Neural progenitor cell (in vitro differentiated cells): ENCODE results near the gene OR52B4. TPM values are rescaled to one million over a fixed set of nuclear protein-coding genes. Genes with fewer than 3 reads are reported as not detected.
"Not testable (repeated sequence)": the region's sequence is repeated elsewhere in the genome, so short reads cannot be mapped to it uniquely, and the experiment has no call there.

Source experiments
- DNase-seq: peaks from one replicate; pipeline ENCODE4 v3.0.0-alpha.2; 2016; ENCODE audit warnings: low spot score
- H2AFZ ChIP-seq: fragments of 200-600 bp; sonication (generic); replicated peaks from 2 replicates; pipeline ENCODE4 v1.6.1; 2016; ENCODE audit warnings: antibody characterized with exemption
- H3F3A ChIP-seq: fragments of 200-600 bp; sonication (generic); 2 replicates; pipeline ENCODE4 v1.6.1; 2016; ENCODE audit warnings: antibody characterized with exemption, low read depth
- H3K27ac ChIP-seq: fragments of 200-600 bp; sonication (generic); 2 replicates; pipeline ENCODE4 v1.5.1; 2016; ENCODE audit warnings: mild to moderate bottlenecking
- H3K27me3 ChIP-seq: fragments of 200-600 bp; sonication (generic); 2 replicates; pipeline ENCODE4 v1.6.1; 2016; ENCODE audit warnings: mild to moderate bottlenecking, moderate library complexity
- H3K36me3 ChIP-seq: fragments of 200-600 bp; sonication (generic); 2 replicates; pipeline ENCODE4 v1.5.1; 2016
- H3K4me1 ChIP-seq: fragments of 200-600 bp; sonication (generic); 2 replicates; pipeline ENCODE4 v1.6.1; 2016; ENCODE audit warnings: mixed run types
- H3K4me2 ChIP-seq: fragments of 200-600 bp; sonication (generic); 2 replicates; pipeline ENCODE4 v1.6.1; 2016
- H3K4me3 ChIP-seq: fragments of 200-600 bp; sonication (generic); 2 replicates; pipeline ENCODE4 v1.5.1; 2016
- H3K79me2 ChIP-seq: fragments of 200-600 bp; sonication (generic); 2 replicates; pipeline ENCODE4 v1.6.1; 2016; ENCODE audit warnings: low read depth
- H3K9ac ChIP-seq: fragments of 200-600 bp; sonication (generic); 2 replicates; pipeline ENCODE4 v1.6.1; 2016
- H3K9me3 ChIP-seq: fragments of 200-600 bp; sonication (generic); 2 replicates; pipeline ENCODE4 v1.5.1; 2016; ENCODE audit warnings: low read depth
- H4K20me1 ChIP-seq: fragments of 200-600 bp; sonication (generic); 2 replicates; pipeline ENCODE4 v1.6.1; 2016; ENCODE audit warnings: low read depth
- H3K27ac Mint-ChIP-seq: 3 replicates; pipeline ENCODE4 v1.8.0; 2021; ENCODE audit warnings: mixed read lengths
- H3K27me3 Mint-ChIP-seq: 2 replicates; pipeline ENCODE4 v1.8.0; 2022; ENCODE audit warnings: low read depth, mild to moderate bottlenecking, inconsistent platforms, moderate library complexity, mixed read lengths; ENCODE audit not compliant: insufficient read depth
- H3K36me3 Mint-ChIP-seq: 3 replicates; pipeline ENCODE4 v1.8.0; 2021; ENCODE audit warnings: mixed read lengths
- H3K4me1 Mint-ChIP-seq: 3 replicates; pipeline ENCODE4 v1.8.0; 2021; ENCODE audit warnings: mixed read lengths
- H3K4me3 Mint-ChIP-seq: 3 replicates; pipeline ENCODE4 v1.8.0; 2021; ENCODE audit warnings: mild to moderate bottlenecking, moderate library complexity, mixed read lengths
- H3K9me3 Mint-ChIP-seq: 3 replicates; pipeline ENCODE4 v1.8.0; 2020; ENCODE audit warnings: mixed read lengths
- CTCF ChIP-seq: fragments of 200-600 bp; sonication (generic); IDR thresholded peaks from 2 replicates; pipeline ENCODE4 v1.5.1; 2017; ENCODE audit warnings: antibody characterized with exemption, mild to moderate bottlenecking
- EZH2 ChIP-seq: fragments of 200-600 bp; sonication (generic); IDR thresholded peaks from 2 replicates; pipeline ENCODE4 v1.6.1; 2017; ENCODE audit warnings: antibody characterized with exemption, mild to moderate bottlenecking, moderate library complexity
- EZH2phosphoT487 ChIP-seq: fragments of 200-600 bp; sonication (generic); IDR thresholded peaks from 2 replicates; pipeline ENCODE4 v1.6.1; 2017; ENCODE audit warnings: antibody characterized with exemption
- total RNA-seq: library from RNA; depleted of rRNA; stranded (reverse); fragments of >200 nt; gene quantifications from 2 replicates; pipeline ENCODE4 v1.2.3, GENCODE V29; 2015; ENCODE audit warnings: low replicate concordance

OR52B4 gene
- total RNA-seq, 1 donor from 2014 or later: not detected

DNA sequence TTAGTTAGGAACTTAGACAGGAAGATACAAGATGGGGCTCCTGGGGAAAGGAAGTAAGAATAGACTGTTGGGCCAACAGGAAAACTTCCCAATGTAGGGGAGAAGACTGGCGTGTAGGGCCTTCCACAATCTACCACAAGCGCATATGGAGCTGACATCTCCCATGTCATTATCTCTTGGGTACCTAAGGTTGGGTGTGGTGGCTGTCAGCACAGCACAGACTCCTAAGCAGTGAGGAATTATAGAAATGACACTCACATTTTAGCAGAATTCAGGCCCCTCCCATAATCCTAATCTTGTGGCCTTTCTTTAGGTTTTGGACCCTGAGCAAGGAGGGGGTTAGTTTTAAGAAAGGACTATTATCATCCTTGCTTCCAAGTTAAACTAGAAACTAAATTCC lies 13.7 kb upstream of the OR52B4 start:
- DNase-seq: no peak
- Mint-ChIP-seq H3K9me3 (no peaks in the 10 kb centered on the region), H3K4me1 (no peaks in the 10 kb centered on the region), H3K36me3 (peaks cover 14% of the 10 kb centered on the region), H3K27ac (no peak overlapping the region), H3K27me3 (no peaks in the 10 kb centered on the region), H3K4me3 (no peak overlapping the region)
- Histone ChIP-seq H3F3A (no peaks in the 10 kb centered on the region), H3K27me3 (no peaks in the 10 kb centered on the region), H3K4me3 (no peak overlapping the region), H3K4me2 (no peak overlapping the region), H3K4me1 (no peaks in the 10 kb centered on the region), H4K20me1 (no peaks in the 10 kb centered on the region), H3K9ac (no peak overlapping the region), H3K36me3 (no peaks in the 10 kb centered on the region), H3K27ac (no peak overlapping the region), H2AFZ (no peak overlapping the region), H3K9me3 (no peaks in the 10 kb centered on the region), H3K79me2 (no peaks in the 10 kb centered on the region)
- TF ChIP-seq EZH2phosphoT487 (no peak), CTCF (no peak), EZH2 (no peak)

DNA sequence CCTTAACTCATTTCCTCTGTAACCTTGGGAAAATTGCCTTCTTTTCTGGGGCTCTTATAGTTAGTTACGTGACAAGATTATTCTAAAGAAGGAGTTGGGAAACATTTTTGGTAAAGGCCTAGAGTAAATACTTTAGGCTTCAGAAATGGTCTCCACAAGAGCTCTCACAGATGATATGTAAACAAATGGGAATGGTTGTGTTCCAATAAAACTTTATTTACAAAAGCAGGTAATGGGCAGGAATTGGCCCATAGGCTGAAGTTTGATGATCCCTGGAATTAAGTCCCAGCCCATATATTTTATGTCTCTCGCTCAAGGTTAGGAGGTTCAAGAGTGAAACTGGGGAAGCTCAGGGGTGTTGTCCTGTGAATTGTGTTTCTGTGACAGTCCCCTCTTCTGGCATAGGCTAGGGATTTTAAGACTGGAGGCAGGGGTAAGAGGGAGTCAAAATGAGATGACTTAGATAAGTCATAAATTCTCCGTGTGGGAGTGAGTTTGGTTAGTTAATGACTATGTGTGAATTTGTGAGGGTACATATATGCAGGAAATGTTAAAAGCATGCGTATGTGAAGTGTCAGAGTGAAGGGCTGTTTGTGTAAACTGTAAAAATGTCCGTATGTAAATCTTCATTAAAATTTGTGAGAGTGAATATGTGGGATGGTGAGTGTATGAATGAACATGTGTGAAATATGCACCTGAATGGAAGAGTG lies 7.4 kb upstream of the OR52B4 start:
- no peaks in the 10 kb centered on the region for H3K9me3 ChIP-seq
- H3K36me3 ChIP-seq: no peaks in the 10 kb centered on the region
- no peaks in the 10 kb centered on the region for H4K20me1 ChIP-seq
- no peak overlapping the region for H3K27ac Mint-ChIP-seq
- H3K79me2 ChIP-seq: no peaks in the 10 kb centered on the region
- H3K27ac ChIP-seq: no peak overlapping the region
- no peaks in the 10 kb centered on the region for H3K4me1 ChIP-seq
- no peaks in the 10 kb centered on the region for H3K4me1 Mint-ChIP-seq
- no peaks in the 10 kb centered on the region for H3K9me3 Mint-ChIP-seq
- H3K27me3 ChIP-seq: no peaks in the 10 kb centered on the region
- no peaks in the 10 kb centered on the region for H3F3A ChIP-seq
- H3K4me3 ChIP-seq: no peak overlapping the region
- H3K4me3 Mint-ChIP-seq: no peak overlapping the region
- no peak for DNase-seq
- TF ChIP-seq EZH2phosphoT487 (no peak), EZH2 (no peak), CTCF (no peak)
- H2AFZ ChIP-seq: no peak overlapping the region
- H3K36me3 Mint-ChIP-seq: no peaks in the 10 kb centered on the region
- no peak overlapping the region for H3K9ac ChIP-seq
- no peaks in the 10 kb centered on the region for H3K27me3 Mint-ChIP-seq
- no peak overlapping the region for H3K4me2 ChIP-seq

DNA sequence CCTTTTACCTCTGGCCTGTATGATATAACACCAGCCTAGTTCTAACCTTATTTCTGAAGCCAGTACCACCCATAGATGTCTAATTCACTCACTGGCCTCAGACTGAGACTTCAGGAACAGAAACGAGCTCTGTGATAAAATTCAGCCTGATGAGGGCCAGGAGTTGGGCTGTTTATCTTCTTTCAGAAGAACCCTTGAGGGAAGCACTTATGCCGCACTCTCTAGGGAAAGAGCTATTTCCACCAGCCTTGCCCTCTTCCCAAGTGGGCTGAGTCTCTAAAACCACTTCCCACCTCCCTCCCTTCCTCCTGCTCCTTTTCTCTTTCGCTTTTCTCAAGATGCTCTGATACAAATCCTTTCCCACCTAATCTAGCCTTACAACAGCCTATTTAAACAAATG lies 2.0 kb upstream of the OR52B4 start:
- H3K27me3 ChIP-seq: no peaks in the 10 kb centered on the region
- Mint-ChIP-seq H3K4me3 (no peak overlapping the region), H3K27me3 (no peaks in the 10 kb centered on the region), H3K9me3 (no peaks in the 10 kb centered on the region), H3K36me3 (no peaks in the 10 kb centered on the region), H3K4me1 (no peaks in the 10 kb centered on the region), H3K27ac (no peak overlapping the region)
- H4K20me1 ChIP-seq: no peaks in the 10 kb centered on the region
- no peak for DNase-seq
- no peaks in the 10 kb centered on the region for H3K36me3 ChIP-seq
- no peaks in the 10 kb centered on the region for H3K4me1 ChIP-seq
- H3K4me2 ChIP-seq: no peak overlapping the region
- no peak overlapping the region for H3K9ac ChIP-seq
- H3K9me3 ChIP-seq: no peaks in the 10 kb centered on the region
- TF ChIP-seq EZH2phosphoT487 (no peak), EZH2 (no peak), CTCF (no peak)
- no peaks in the 10 kb centered on the region for H3K79me2 ChIP-seq
- no peak overlapping the region for H2AFZ ChIP-seq
- H3F3A ChIP-seq: no peaks in the 10 kb centered on the region
- no peak overlapping the region for H3K27ac ChIP-seq
- H3K4me3 ChIP-seq: no peak overlapping the region

GRCh38 chr11:4348142-4348541 lies 20.0 kb downstream of the OR52B4 start:
- not testable (repeated sequence) for H3K27me3 ChIP-seq, H3K9me3 ChIP-seq, H3K4me3 ChIP-seq, H4K20me1 ChIP-seq, H3K4me1 Mint-ChIP-seq, H3K27me3 Mint-ChIP-seq, H3K9ac ChIP-seq, H3K27ac ChIP-seq, H3K79me2 ChIP-seq, H3K36me3 ChIP-seq, H3K9me3 Mint-ChIP-seq, DNase-seq, H3K4me2 ChIP-seq, H3K4me1 ChIP-seq, H3K27ac Mint-ChIP-seq, H3K4me3 Mint-ChIP-seq, H3K36me3 Mint-ChIP-seq, H3F3A ChIP-seq, H2AFZ ChIP-seq

GRCh38 chr11:4345366-4345765 lies 22.8 kb downstream of the OR52B4 start:
- H3K36me3 Mint-ChIP-seq, H3K4me3 Mint-ChIP-seq, H3K27me3 Mint-ChIP-seq, H3K27me3 ChIP-seq, H3K9me3 ChIP-seq, H4K20me1 ChIP-seq, H3K4me3 ChIP-seq, H3K79me2 ChIP-seq, H3K4me2 ChIP-seq, H3K27ac ChIP-seq, H3K9ac ChIP-seq, H3K9me3 Mint-ChIP-seq, DNase-seq, H2AFZ ChIP-seq, H3K27ac Mint-ChIP-seq, H3F3A ChIP-seq, H3K4me1 Mint-ChIP-seq, H3K36me3 ChIP-seq, H3K4me1 ChIP-seq: not testable (repeated sequence)

GRCh38 chr11:4334356-4334755 lies 33.8 kb downstream of the OR52B4 start:
- not testable (repeated sequence) for H3K36me3 ChIP-seq, H3K9me3 Mint-ChIP-seq, H3K4me2 ChIP-seq, H3K27me3 ChIP-seq, DNase-seq, H3K27ac Mint-ChIP-seq, H4K20me1 ChIP-seq, H3K4me3 Mint-ChIP-seq, H3K27me3 Mint-ChIP-seq, H3K36me3 Mint-ChIP-seq, H3K9me3 ChIP-seq, H3K4me1 ChIP-seq, H3K27ac ChIP-seq, H3K4me1 Mint-ChIP-seq, H2AFZ ChIP-seq, H3K79me2 ChIP-seq, H3K9ac ChIP-seq, H3K4me3 ChIP-seq, H3F3A ChIP-seq
